Calu3 (cell line): ENCODE data around the gene GRID2. TPM values are rescaled to one million over a fixed set of nuclear protein-coding genes. Genes with fewer than 3 reads are reported as not detected.

Experiments used
- BruUV-seq: library from RNA; stranded (reverse); fragments of 400-500 nt; replicated peaks from 2 replicates; lab custom pipeline; 2021; lab: Mats Ljungman, UMichigan
- CTCF ChIA-PET: fragments of 300-600 bp; sonication (Branson Sonifier 250); formaldehyde crosslinking; loops from one replicate; lab custom pipeline; 2022; ENCODE audit warnings: antibody characterized with exemption; lab: Charles Lee
- DNase-seq: peaks from one replicate; pipeline ENCODE4 v3.0.0; 2022
- H3K27ac Mint-ChIP-seq: one replicate; pipeline ENCODE4 v1.8.0; 2022; ENCODE audit warnings: mixed read lengths; ENCODE audit not compliant: unreplicated experiment
- H3K27me3 Mint-ChIP-seq: one replicate; pipeline ENCODE4 v1.8.0; 2022; ENCODE audit warnings: mixed read lengths; ENCODE audit not compliant: unreplicated experiment
- H3K36me3 Mint-ChIP-seq: one replicate; pipeline ENCODE4 v1.8.0; 2022; ENCODE audit warnings: mild to moderate bottlenecking, moderate library complexity, mixed read lengths; ENCODE audit not compliant: insufficient read depth, unreplicated experiment
- H3K4me1 Mint-ChIP-seq: one replicate; pipeline ENCODE4 v1.8.0; 2022; ENCODE audit warnings: mild to moderate bottlenecking, low read depth, mixed read lengths; ENCODE audit not compliant: unreplicated experiment
- H3K4me3 Mint-ChIP-seq: one replicate; pipeline ENCODE4 v1.8.0; 2022; ENCODE audit warnings: mild to moderate bottlenecking, low read depth, moderate library complexity, mixed read lengths; ENCODE audit not compliant: unreplicated experiment
- H3K9me3 Mint-ChIP-seq: one replicate; pipeline ENCODE4 v1.8.0; 2022; ENCODE audit warnings: low read depth, mixed read lengths; ENCODE audit not compliant: unreplicated experiment
- CTCF ChIP-seq: fragments of 200-600 bp; IDR thresholded peaks from one replicate; pipeline ENCODE4 v1.8.0; 2022; ENCODE audit warnings: antibody characterized with exemption; ENCODE audit not compliant: unreplicated experiment
- intact Hi-C: fragments of 100-400 bp; cut with micrococcal nuclease; formaldehyde crosslinking; loops from one replicate; pipeline ENCODE4 v1.10.0; 2022; ENCODE audit not compliant: unreplicated experiment
- total RNA-seq: library from RNA; stranded (reverse); gene quantifications from 2 replicates; pipeline ENCODE4 v1.2.3, GENCODE V29; 2022

The GRID2 gene
- total RNA-seq, 1 experiment from 2014 or later: not detected

GRCh38 chr4:93018806-93019205 lies 715.0 kb downstream of the GRID2 start:
- Mint-ChIP-seq H3K27ac (no peak overlapping the region), H3K27me3 (no peaks in the 10 kb centered on the region), H3K4me1 (no peaks in the 10 kb centered on the region), H3K36me3 (no peaks in the 10 kb centered on the region), H3K9me3 (no peaks in the 10 kb centered on the region), H3K4me3 (no peak overlapping the region)
- no peak for DNase-seq
- no peak for TF ChIP-seq CTCF
- BruUV-seq: no TSS peak
- intact Hi-C loops: no loop called here
- CTCF ChIA-PET: no interaction called here

- Mint-ChIP-seq H3K36me3 (no peaks in the 10 kb centered on the region), H3K27ac (no peak overlapping the region), H3K4me3 (no peak overlapping the region), H3K27me3 (no peaks in the 10 kb centered on the region), H3K9me3 (no peaks in the 10 kb centered on the region), H3K4me1 (no peaks in the 10 kb centered on the region)
- CTCF ChIA-PET: no interaction called here
- no peak for DNase-seq
- BruUV-seq: no TSS peak
- no peak for TF ChIP-seq CTCF
- intact Hi-C loops: no loop called here
These were observed 726.0 kb downstream of the GRID2 start for GRCh38 chr4:93029769-93030168.

- Mint-ChIP-seq H3K27me3 (no peaks in the 10 kb centered on the region), H3K27ac (no peak overlapping the region)
These were observed 726.9 kb downstream of the GRID2 start for GRCh38 chr4:93030670-93031069.

GRCh38 chr4:93031431-93032098 lies 727.8 kb downstream of the GRID2 start:
- CTCF ChIA-PET: no interaction called here
- BruUV-seq: no TSS peak
- H3K4me1 Mint-ChIP-seq: no peaks in the 10 kb centered on the region
- no peak for DNase-seq
- no peaks in the 10 kb centered on the region for H3K36me3 Mint-ChIP-seq
- H3K27me3 Mint-ChIP-seq: no peaks in the 10 kb centered on the region
- no peak overlapping the region for H3K27ac Mint-ChIP-seq
- H3K9me3 Mint-ChIP-seq: no peaks in the 10 kb centered on the region
- H3K4me3 Mint-ChIP-seq: no peak overlapping the region
- intact Hi-C loops: no loop called here
- no peak for TF ChIP-seq CTCF

More at GRCh38 chr4:93030670-93031069, 726.9 kb downstream of the GRID2 start:
- no peak for DNase-seq
- H3K4me3 Mint-ChIP-seq: no peak overlapping the region
- no peaks in the 10 kb centered on the region for H3K4me1 Mint-ChIP-seq
- BruUV-seq: no TSS peak
- intact Hi-C loops: no loop called here
- no peak for TF ChIP-seq CTCF
- no peaks in the 10 kb centered on the region for H3K9me3 Mint-ChIP-seq
- CTCF ChIA-PET: no interaction called here
- no peaks in the 10 kb centered on the region for H3K36me3 Mint-ChIP-seq
